ENCODE data around the gene NFE2L2. TPM values are rescaled to one million over a fixed set of nuclear protein-coding genes. Genes with fewer than 3 reads are reported as not detected.

Gene NFE2L2
- total RNA-seq, 6 donors from 2014 or later, result 52.4 to 174 (median 94.4) TPM

GRCh38 chr2:177284531-177284930, 20.0 kb upstream of the NFE2L2 start:
- DNase-seq (no peak), ATAC-seq (ENCODE audit: low FRiP score in 2 of 2) (no peak)
- Histone ChIP-seq H3K27ac (no peak overlapping the region), H3K27me3 (no peaks in the 10 kb centered on the region), H3K36me3 (peaks cover 0 to 5% (median 2%) of the 10 kb centered on the region in 4 donors), H3K4me1 (peaks cover 0 to 3% (median 0%) of the 10 kb centered on the region in 4 donors), H3K4me3 (no peak overlapping the region), H3K9me3 (no peaks in the 10 kb centered on the region)
- no peak for TF ChIP-seq CTCF (IDR thresholded peaks at IDR 0.05)
- no peak for TF ChIP-seq EP300 (IDR thresholded peaks at IDR 0.05)
- no peak for TF ChIP-seq POLR2A (IDR thresholded peaks at IDR 0.05)
- no peak for TF ChIP-seq POLR2AphosphoS5 (IDR thresholded peaks at IDR 0.05)
- WGBS, 2 donors, result 98% methylated on average over 3 of the region's 3 CpGs

- WGBS, 2 donors, result 84 to 88% methylated on average over 4 of the region's 4 CpGs
- no peaks in the 10 kb centered on the region for H3K9me3 ChIP-seq
- TF ChIP-seq POLR2AphosphoS5 (IDR thresholded peaks at IDR 0.05) (no peak), POLR2A (IDR thresholded peaks at IDR 0.05) (no peak), CTCF (IDR thresholded peaks at IDR 0.05) (no peak), EP300 (IDR thresholded peaks at IDR 0.05) (no peak)
- peaks cover 0 to 3% (median 0%) of the 10 kb centered on the region in 4 donors for H3K4me1 ChIP-seq
- no peak overlapping the region for H3K27ac ChIP-seq
- no peak for ATAC-seq (ENCODE audit: low FRiP score in 2 of 2)
- peaks cover 0 to 5% (median 2%) of the 10 kb centered on the region in 4 donors for H3K36me3 ChIP-seq
- no peak overlapping the region for H3K4me3 ChIP-seq
- no peak for DNase-seq
- H3K27me3 ChIP-seq, result no peaks in the 10 kb centered on the region
Measured at GRCh38 chr2:177283906-177284305, 19.4 kb upstream of the NFE2L2 start.

DNA sequence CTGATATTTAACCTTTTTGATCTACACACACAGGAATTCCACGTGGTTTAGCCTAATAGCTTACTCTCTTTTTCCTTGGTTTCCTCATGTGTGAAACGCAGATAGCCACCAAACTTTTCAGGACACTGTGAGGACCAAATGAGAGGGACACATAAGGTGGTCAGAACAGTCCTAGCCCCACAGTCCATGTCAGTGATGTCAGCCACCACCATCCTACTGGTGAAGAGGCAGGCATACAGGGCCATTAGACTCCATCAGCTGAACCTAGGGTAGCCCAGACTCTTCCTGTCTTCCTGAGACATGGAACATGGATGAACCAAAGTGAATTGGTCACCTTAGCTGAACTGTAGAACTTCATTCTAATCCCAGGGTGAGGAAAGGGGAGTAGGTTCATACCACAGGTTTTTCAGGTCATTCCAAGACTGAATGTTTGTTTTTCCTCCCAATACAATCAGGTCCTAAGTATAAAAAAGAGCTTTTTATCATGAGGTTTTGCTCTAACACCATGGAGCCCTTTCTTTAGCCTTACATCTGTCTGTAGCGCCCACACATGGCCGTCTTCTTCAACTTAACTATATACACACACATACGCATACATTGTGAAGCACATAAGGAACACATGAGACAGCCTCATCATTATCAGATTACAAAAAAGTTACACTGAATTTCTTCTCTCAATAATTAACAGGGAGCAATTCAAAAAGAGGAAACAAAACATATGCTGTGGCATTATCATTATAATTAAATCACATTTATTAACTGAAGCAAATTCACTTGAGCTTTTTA, 18.5 kb upstream of the NFE2L2 start:
- DNase-seq (no peak), ATAC-seq (ENCODE audit: low FRiP score in 2 of 2) (no peak)
- Histone ChIP-seq H3K36me3 (peaks cover 0 to 5% (median 2%) of the 10 kb centered on the region in 4 donors), H3K27ac (no peak overlapping the region), H3K27me3 (no peaks in the 10 kb centered on the region), H3K4me3 (no peak overlapping the region), H3K4me1 (peaks cover 0 to 3% (median 0%) of the 10 kb centered on the region in 4 donors), H3K9me3 (no peaks in the 10 kb centered on the region)
- TF ChIP-seq EP300 (IDR thresholded peaks at IDR 0.05) (no peak), POLR2AphosphoS5 (IDR thresholded peaks at IDR 0.05) (no peak), CTCF (IDR thresholded peaks at IDR 0.05) (no peak)
- 92 to 95% methylated on average over 5 of the region's 5 CpGs for WGBS, 2 donors

GRCh38 chr2:177282181-177282641, 17.7 kb upstream of the NFE2L2 start:
- Histone ChIP-seq H3K27ac (peak overlapping the region in 2 of 4 donors; percentile 4 to 54), H3K36me3 (peaks cover 0 to 4% (median 1%) of the 10 kb centered on the region in 4 donors), H3K4me3 (no peak overlapping the region), H3K27me3 (no peaks in the 10 kb centered on the region), H3K4me1 (peaks cover 0 to 3% (median 0%) of the 10 kb centered on the region in 4 donors), H3K9me3 (no peaks in the 10 kb centered on the region)
- WGBS, 2 donors, result 62% methylated on average over 3 of the region's 3 CpGs
- no peak for DNase-seq
- no peak for ATAC-seq (ENCODE audit: low FRiP score in 2 of 2)
- TF ChIP-seq POLR2A (IDR thresholded peaks at IDR 0.05) (no peak), EP300 (IDR thresholded peaks at IDR 0.05) (no peak), CTCF (IDR thresholded peaks at IDR 0.05) (no peak), POLR2AphosphoS5 (IDR thresholded peaks at IDR 0.05) (no peak)

Data from upper lobe of left lung (tissue), 6 donors.